KMS-11 (cell line): Measurements from ENCODE around the gene ZNF669.

Source experiments
- H2AFZ ChIP-seq: fragments of 200-600 bp; sonication (generic); 2 replicates; pipeline ENCODE4 v1.6.1; 2016; ENCODE audit warnings: antibody characterized with exemption, mixed run types, low read depth
- H3K27ac ChIP-seq: fragments of 200-600 bp; sonication (generic); 2 replicates; pipeline ENCODE4 v1.6.1; 2016; ENCODE audit warnings: mild to moderate bottlenecking, mixed run types
- H3K27me3 ChIP-seq: fragments of 200-600 bp; sonication (generic); 2 replicates; pipeline ENCODE4 v1.6.1; 2017; ENCODE audit warnings: mild to moderate bottlenecking, low read depth, mixed run types, moderate library complexity; ENCODE audit not compliant: insufficient read depth
- H3K36me3 ChIP-seq: fragments of 200-600 bp; sonication (generic); 2 replicates; pipeline ENCODE4 v1.6.1; 2017; ENCODE audit warnings: mild to moderate bottlenecking, mixed run types; ENCODE audit not compliant: insufficient read depth
- H3K4me1 ChIP-seq: fragments of 200-600 bp; sonication (generic); 2 replicates; pipeline ENCODE4 v1.6.1; 2016; ENCODE audit warnings: mild to moderate bottlenecking, low read depth, mixed run types; ENCODE audit not compliant: poor library complexity, severe bottlenecking
- H3K4me2 ChIP-seq: fragments of 200-600 bp; sonication (generic); 2 replicates; pipeline ENCODE4 v1.7.0; 2016; ENCODE audit warnings: mild to moderate bottlenecking, mixed run types
- H3K4me3 ChIP-seq: fragments of 200-600 bp; sonication (generic); IDR thresholded peaks from 2 replicates; pipeline ENCODE4 v1.6.1; 2017; ENCODE audit warnings: low read depth, low read length, mixed read lengths; ENCODE audit not compliant: insufficient read depth
- H3K79me2 ChIP-seq: fragments of 200-600 bp; sonication (generic); 2 replicates; pipeline ENCODE4 v1.6.1; 2016; ENCODE audit warnings: low read depth, mixed run types; ENCODE audit not compliant: insufficient read depth
- H3K9ac ChIP-seq: fragments of 200-600 bp; sonication (generic); 2 replicates; pipeline ENCODE4 v1.6.1; 2016; ENCODE audit warnings: mild to moderate bottlenecking, mixed run types
- H4K20me1 ChIP-seq: fragments of 200-600 bp; sonication (generic); 2 replicates; pipeline ENCODE4 v1.6.1; 2016; ENCODE audit warnings: mild to moderate bottlenecking, mixed run types; ENCODE audit not compliant: insufficient read depth
- TF ChIP-seq, protein P1 (sequence below): fragments of 200-600 bp; sonication (generic); conservative IDR thresholded peaks from 2 replicates; pipeline ENCODE4 v1.6.1; 2017; ENCODE audit warnings: low read depth, mild to moderate bottlenecking, antibody characterized with exemption, low read length, moderate library complexity, mixed read lengths

The ZNF669 gene

DNA sequence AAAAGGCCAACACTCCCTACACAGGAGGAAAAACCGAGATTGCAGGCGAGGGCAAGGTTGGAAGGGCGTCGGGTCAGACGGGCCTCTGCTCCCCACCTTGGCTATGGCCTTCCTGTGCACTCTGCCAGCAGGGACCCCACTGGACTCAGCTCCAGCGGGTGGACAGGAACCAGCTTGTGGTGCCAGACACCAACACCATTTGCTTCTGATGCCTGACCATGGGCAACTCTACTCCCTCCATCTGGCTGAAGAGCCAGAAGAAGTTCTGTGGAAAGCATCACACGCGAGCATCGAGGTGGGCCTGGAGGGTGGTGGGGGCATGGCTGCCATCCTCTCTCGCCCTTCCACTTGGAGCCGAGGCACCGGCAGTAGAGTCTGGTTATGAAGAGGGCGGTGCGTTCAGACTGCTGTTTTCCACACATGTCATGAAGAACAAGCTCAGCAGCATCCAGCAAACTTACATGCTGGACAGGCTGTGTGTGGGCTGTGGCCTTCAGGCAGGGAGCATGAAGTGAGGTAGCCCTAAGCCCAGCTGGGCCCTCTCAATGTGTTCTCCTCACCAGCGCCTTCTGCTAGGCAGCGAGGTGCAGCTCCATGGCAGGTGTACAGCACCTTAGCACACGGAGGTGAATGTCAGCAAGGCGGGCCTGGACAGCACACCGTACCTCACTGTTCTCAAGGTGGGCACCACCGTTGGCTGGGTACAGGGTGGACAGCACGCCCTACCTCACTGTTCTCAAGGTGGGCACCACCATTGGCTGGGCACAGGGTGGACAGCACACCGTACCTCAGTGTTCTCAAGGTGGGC lies 15.6 kb upstream of the ZNF669 start:
- no peaks in the 10 kb centered on the region for H4K20me1 ChIP-seq
- H3K4me2 ChIP-seq = no peak overlapping the region
- H3K9ac ChIP-seq = no peak overlapping the region
- TF ChIP-seq, protein P1, sequence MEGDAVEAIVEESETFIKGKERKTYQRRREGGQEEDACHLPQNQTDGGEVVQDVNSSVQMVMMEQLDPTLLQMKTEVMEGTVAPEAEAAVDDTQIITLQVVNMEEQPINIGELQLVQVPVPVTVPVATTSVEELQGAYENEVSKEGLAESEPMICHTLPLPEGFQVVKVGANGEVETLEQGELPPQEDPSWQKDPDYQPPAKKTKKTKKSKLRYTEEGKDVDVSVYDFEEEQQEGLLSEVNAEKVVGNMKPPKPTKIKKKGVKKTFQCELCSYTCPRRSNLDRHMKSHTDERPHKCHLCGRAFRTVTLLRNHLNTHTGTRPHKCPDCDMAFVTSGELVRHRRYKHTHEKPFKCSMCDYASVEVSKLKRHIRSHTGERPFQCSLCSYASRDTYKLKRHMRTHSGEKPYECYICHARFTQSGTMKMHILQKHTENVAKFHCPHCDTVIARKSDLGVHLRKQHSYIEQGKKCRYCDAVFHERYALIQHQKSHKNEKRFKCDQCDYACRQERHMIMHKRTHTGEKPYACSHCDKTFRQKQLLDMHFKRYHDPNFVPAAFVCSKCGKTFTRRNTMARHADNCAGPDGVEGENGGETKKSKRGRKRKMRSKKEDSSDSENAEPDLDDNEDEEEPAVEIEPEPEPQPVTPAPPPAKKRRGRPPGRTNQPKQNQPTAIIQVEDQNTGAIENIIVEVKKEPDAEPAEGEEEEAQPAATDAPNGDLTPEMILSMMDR = no peak
- H3K27ac ChIP-seq = no peak overlapping the region
- no peaks in the 10 kb centered on the region for H3K27me3 ChIP-seq
- no peak overlapping the region for H2AFZ ChIP-seq
- no peaks in the 10 kb centered on the region for H3K4me1 ChIP-seq
- no peak overlapping the region for H3K4me3 ChIP-seq
- no peaks in the 10 kb centered on the region for H3K36me3 ChIP-seq
- H3K79me2 ChIP-seq = no peaks in the 10 kb centered on the region

DNA sequence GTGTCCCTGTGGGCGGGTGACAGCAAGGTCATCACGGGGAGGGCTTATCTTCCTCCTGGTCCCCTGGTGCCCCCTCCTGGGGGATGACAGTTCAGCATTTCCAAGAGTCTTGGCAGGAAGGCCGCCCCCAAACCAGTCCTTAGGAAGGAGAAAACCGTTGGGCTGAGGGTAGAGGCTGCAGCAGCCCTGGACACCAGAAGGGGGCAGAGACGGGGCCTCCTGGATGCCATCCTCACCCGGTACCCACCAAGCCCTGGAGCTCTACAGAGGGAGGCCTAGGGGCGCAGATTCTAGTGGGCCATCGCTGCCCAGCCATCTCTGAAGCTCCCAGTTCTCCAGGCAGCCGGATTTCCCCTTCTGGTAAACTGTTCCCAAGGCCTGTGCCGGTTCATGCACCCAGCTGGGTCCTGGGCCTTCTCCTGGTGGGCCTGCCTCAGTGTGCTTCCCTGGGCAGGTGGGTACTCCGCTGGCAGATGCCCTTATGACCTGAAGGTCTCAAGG lies 14.8 kb upstream of the ZNF669 start:
- Histone ChIP-seq H3K4me3 (no peak overlapping the region), H3K27ac (no peak overlapping the region), H4K20me1 (no peaks in the 10 kb centered on the region), H2AFZ (no peak overlapping the region), H3K79me2 (no peaks in the 10 kb centered on the region), H3K9ac (no peak overlapping the region), H3K27me3 (no peaks in the 10 kb centered on the region), H3K4me1 (no peaks in the 10 kb centered on the region), H3K36me3 (no peaks in the 10 kb centered on the region), H3K4me2 (no peak overlapping the region)
- TF ChIP-seq, protein P1 = no peak; the same call in 1 of the 2 replicates

DNA sequence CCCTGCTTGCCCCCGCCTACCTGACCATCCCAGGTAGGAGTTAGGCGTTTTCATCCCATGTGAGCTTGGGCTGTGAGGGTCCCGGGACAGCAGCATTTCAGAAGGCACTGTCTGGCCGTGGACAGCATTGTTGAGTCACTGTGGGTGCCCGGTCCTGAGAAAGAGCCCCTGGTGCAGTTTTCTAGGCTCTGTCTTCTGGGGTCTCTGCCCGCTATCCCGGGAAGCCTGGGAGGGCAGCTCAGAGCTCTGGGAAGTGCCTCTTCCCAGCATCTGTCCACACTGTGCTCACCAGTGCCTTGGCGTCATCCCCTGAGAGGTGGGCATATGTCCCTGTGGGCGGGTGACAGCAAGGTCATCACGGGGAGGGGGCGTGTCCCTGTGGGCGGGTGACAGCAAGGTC lies 11.4 kb upstream of the ZNF669 start:
- no peaks in the 10 kb centered on the region for H3K27me3 ChIP-seq
- TF ChIP-seq, protein P1 = no peak
- H3K79me2 ChIP-seq = no peaks in the 10 kb centered on the region
- no peaks in the 10 kb centered on the region for H4K20me1 ChIP-seq
- no peaks in the 10 kb centered on the region for H3K36me3 ChIP-seq
- H3K27ac ChIP-seq = no peak overlapping the region
- H3K4me2 ChIP-seq = no peak overlapping the region
- no peak overlapping the region for H3K4me3 ChIP-seq
- H3K9ac ChIP-seq = no peak overlapping the region
- no peaks in the 10 kb centered on the region for H3K4me1 ChIP-seq
- no peak overlapping the region for H2AFZ ChIP-seq

DNA sequence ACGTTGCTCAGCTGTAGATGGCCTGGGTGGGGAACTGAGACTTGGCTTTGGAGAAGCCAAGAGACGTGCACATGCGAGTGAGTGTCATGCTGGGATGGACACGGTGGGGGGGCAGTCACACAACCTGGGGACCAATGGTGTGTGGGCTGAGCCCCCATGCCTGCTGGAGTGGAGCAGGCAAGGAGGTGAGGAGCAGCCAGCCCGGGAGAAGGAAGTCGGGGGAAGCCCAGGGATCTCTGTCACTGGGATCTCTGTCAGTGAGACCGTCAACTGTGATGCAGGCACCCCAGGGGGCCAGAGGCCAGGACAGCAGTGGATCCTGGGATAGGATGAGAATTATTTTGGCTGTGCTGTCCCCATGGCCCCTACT lies 11.0 kb upstream of the ZNF669 start:
- Histone ChIP-seq H3K27me3 (no peaks in the 10 kb centered on the region), H3K4me3 (no peak overlapping the region), H3K27ac (no peak overlapping the region), H3K9ac (no peak overlapping the region), H4K20me1 (no peaks in the 10 kb centered on the region), H3K4me1 (no peaks in the 10 kb centered on the region), H2AFZ (no peak overlapping the region), H3K4me2 (no peak overlapping the region), H3K36me3 (no peaks in the 10 kb centered on the region), H3K79me2 (no peaks in the 10 kb centered on the region)
- TF ChIP-seq, protein P1 = no peak
